Measurements from ENCODE around the gene DNAJC17. TPM values are rescaled to one million over a fixed set of nuclear protein-coding genes. Genes with fewer than 3 reads are reported as not detected.

The DNAJC17 gene
- polyA plus RNA-seq, 3 donors = 15.7 to 31.6 (median 21.5) TPM

- H4K20me1 ChIP-seq (ENCODE audit: insufficient read depth, low read length) = no peaks in the 10 kb centered on the region
- H3K36me3 Mint-ChIP-seq = peaks cover 46 to 69% of the 10 kb centered on the region in 2 donors
- H3K27ac Mint-ChIP-seq = peak overlapping the region in 5 of 7 donors; percentile 51 to 80 (median 75)
- H3K4me3 ChIP-seq (replicated peaks in 1 of 3; ENCODE audit: low read depth in 2 of 3, low read length in 3 of 3) = peak overlapping the region in 1 of 3 experiments; percentile 65
- H3K4me1 ChIP-seq (ENCODE audit: control insufficient read depth in 1 of 2, insufficient read depth in 2 of 2, low read length in 2 of 2) = peaks cover 27 to 32% of the 10 kb centered on the region in 2 donors
- intact Hi-C loops (cut with micrococcal nuclease) = no loop called here
- no peak for TF ChIP-seq CTCF (IDR thresholded peaks at IDR 0.05)
- H3K9me3 Mint-ChIP-seq = no peaks in the 10 kb centered on the region
- peaks cover 41 to 65% of the 10 kb centered on the region in 2 donors for H3K36me3 ChIP-seq (replicated peaks in 1 of 2; ENCODE audit: control insufficient read depth in 1 of 2, insufficient read depth in 2 of 2, low read length in 2 of 2)
- DNase-seq = no peak
- H3K79me2 ChIP-seq (ENCODE audit: insufficient read depth, low read length) = no peaks in the 10 kb centered on the region
- H3K4me3 Mint-ChIP-seq = peak overlapping the region; percentile 61 to 75
- 63% methylated on average over 17 of the region's 17 CpGs for WGBS (ENCODE audit: insufficient coverage)
- peak overlapping the region; percentile 78 for H3K4me2 ChIP-seq (replicated peaks; ENCODE audit: extremely low read depth, low read length, poor library complexity, severe bottlenecking)
- no peak overlapping the region for H3K9ac ChIP-seq (ENCODE audit: insufficient read depth, low read length, poor library complexity, severe bottlenecking)
- H3K27me3 Mint-ChIP-seq (ENCODE audit: low read depth in 3 of 3) = peaks cover 0 to 3% (median 2%) of the 10 kb centered on the region in 3 donors
- H3K27me3 ChIP-seq (ENCODE audit: control insufficient read depth in 2 of 2, insufficient read depth in 2 of 2, low read length in 2 of 2) = no peaks in the 10 kb centered on the region
- peaks cover 31% of the 10 kb centered on the region for H3K4me1 Mint-ChIP-seq
- no peak overlapping the region for H2AFZ ChIP-seq (ENCODE audit: insufficient read depth, low read depth, low read length, poor library complexity, severe bottlenecking)
- H3K9me3 ChIP-seq (replicated peaks in 1 of 2; ENCODE audit: control insufficient read depth in 1 of 2, insufficient read depth in 1 of 2, low read length in 2 of 2) = no peaks in the 10 kb centered on the region
- H3K27ac ChIP-seq (ENCODE audit: low read depth in 1 of 2, low read length in 2 of 2) = peak overlapping the region in 1 of 2 donors; percentile 61
Observed at GRCh38 chr15:40770147-40770721, 37.0 kb downstream of the DNAJC17 start.

- Histone ChIP-seq H3K4me2 (replicated peaks; ENCODE audit: extremely low read depth, low read length, poor library complexity, severe bottlenecking) (peak within 1 kb of the TSS; percentile 78), H4K20me1 (ENCODE audit: insufficient read depth, low read length) (no peaks in the 10 kb centered on the region), H3K36me3 (replicated peaks in 1 of 2; ENCODE audit: control insufficient read depth in 1 of 2, insufficient read depth in 2 of 2, low read length in 2 of 2) (peaks cover 34 to 58% of the 10 kb centered on the region in 2 donors), H3K9me3 (replicated peaks in 1 of 2; ENCODE audit: control insufficient read depth in 1 of 2, insufficient read depth in 1 of 2, low read length in 2 of 2) (no peaks in the 10 kb centered on the region), H3K27me3 (ENCODE audit: control insufficient read depth in 2 of 2, insufficient read depth in 2 of 2, low read length in 2 of 2) (no peaks in the 10 kb centered on the region), H3K79me2 (ENCODE audit: insufficient read depth, low read length) (no peaks in the 10 kb centered on the region), H3K4me1 (ENCODE audit: control insufficient read depth in 1 of 2, insufficient read depth in 2 of 2, low read length in 2 of 2) (peaks cover 34 to 39% of the 10 kb centered on the region in 2 donors), H3K4me3 (replicated peaks in 1 of 3; ENCODE audit: low read depth in 2 of 3, low read length in 3 of 3) (peak within 1 kb of the TSS; percentile 2 to 65 (median 4)), H3K9ac (ENCODE audit: insufficient read depth, low read length, poor library complexity, severe bottlenecking) (peak within 1 kb of the TSS; percentile 39), H3K27ac (ENCODE audit: low read depth in 1 of 2, low read length in 2 of 2) (peak within 1 kb of the TSS; percentile 8 to 61), H2AFZ (ENCODE audit: insufficient read depth, low read depth, low read length, poor library complexity, severe bottlenecking) (peak within 1 kb of the TSS; percentile 70)
- no peaks in the 10 kb centered on the region for H3K9me3 Mint-ChIP-seq
- WGBS (ENCODE audit: insufficient coverage) = 7% methylated on average over 25 of the region's 28 CpGs
- peak; percentile 59 to 72 (median 62) for DNase-seq
- intact Hi-C loops (cut with micrococcal nuclease) = loop anchor here in 1 of 2 donors (10.0 kb wide), 1 partner anchor 75 kb away; the partner anchor contains the start of gene RAD51
- TF ChIP-seq CTCF (IDR thresholded peaks at IDR 0.05) = no peak
- peaks cover 38% of the 10 kb centered on the region for H3K4me1 Mint-ChIP-seq
- peaks cover 0 to 3% (median 2%) of the 10 kb centered on the region in 3 donors for H3K27me3 Mint-ChIP-seq (ENCODE audit: low read depth in 3 of 3)
- peaks cover 39 to 62% of the 10 kb centered on the region in 2 donors for H3K36me3 Mint-ChIP-seq
- peak within 1 kb of the TSS; percentile 61 to 75 for H3K4me3 Mint-ChIP-seq
- peak within 1 kb of the TSS; percentile 60 to 92 (median 80) for H3K27ac Mint-ChIP-seq
Observed at GRCh38 chr15:40769274-40770146, 37.8 kb downstream of the DNAJC17 start, which contains the start of gene C15orf62. Gene C15orf62 (plus strand): TSS chr15:40769980. CDS start chr15:40770496, 516 bp downstream.

Data from CD14-positive monocyte (primary cell).